Heart right ventricle (tissue), 16 donors: ENCODE results near the gene ACVRL1. TPM values are rescaled to one million over a fixed set of nuclear protein-coding genes. Genes with fewer than 3 reads are reported as not detected.

ENCODE experiments used
- ATAC-seq, 8 donors: fragments of 200-7000 bp; cut with Tn5 transposase; one replicate each; pipeline ENCODE4 v1.9.1; 2020; ENCODE audit warnings: mild to moderate bottlenecking in 8 of 8, moderate library complexity in 8 of 8, moderate number of reproducible peaks in 1 of 8
- DNase-seq, 2 donors: peaks; one replicate each; pipeline ENCODE4 v3.0.0-alpha.2; 2020
- H3K27ac ChIP-seq, 10 donors: fragments of 200-600 bp; sonication (generic) in 2 of 10; one replicate each; pipeline versions ENCODE4 v1.5.0 to v1.8.0; 2020 to 2022; ENCODE audit warnings: mild to moderate bottlenecking in 3 of 10
- H3K27me3 ChIP-seq, 7 donors: fragments of 200-600 bp; one replicate each; pipeline ENCODE4 v1.8.0; 2021 to 2022; ENCODE audit warnings: mild to moderate bottlenecking in 2 of 7
- H3K36me3 ChIP-seq, 9 donors: fragments of 200-600 bp; sonication (generic) in 1 of 9; one replicate each; pipeline versions ENCODE4 v1.5.0 to v1.8.0; 2020 to 2022; ENCODE audit warnings: mild to moderate bottlenecking in 2 of 9
- H3K4me1 ChIP-seq, 9 donors: fragments of 200-600 bp; sonication (generic) in 1 of 9; one replicate each; pipeline versions ENCODE4 v1.5.0 to v1.8.0; 2020 to 2022; ENCODE audit warnings: mild to moderate bottlenecking in 4 of 9
- H3K4me3 ChIP-seq, 10 donors: fragments of 200-600 bp; sonication (generic) in 2 of 10; one replicate each; pipeline versions ENCODE4 v1.5.0 to v1.8.0; 2020 to 2022; ENCODE audit warnings: mild to moderate bottlenecking in 7 of 10, moderate library complexity in 2 of 10
- H3K9me3 ChIP-seq, 11 donors: fragments of 200-600 bp in 10 of 11; sonication (generic) in 2 of 11; one replicate each; pipeline versions ENCODE4 v1.5.0 to v1.8.0; 2013 to 2022; ENCODE audit warnings: mild to moderate bottlenecking in 2 of 11, control low read depth in 1 of 11, moderate library complexity in 1 of 11
- CTCF ChIP-seq, 9 donors: fragments of 200-600 bp; sonication (generic) in 2 of 9; IDR thresholded peaks; one replicate each; pipeline versions ENCODE4 v1.5.0 to v1.8.0; 2021 to 2022; ENCODE audit warnings: antibody characterized with exemption in 9 of 9, mild to moderate bottlenecking in 5 of 9, moderate library complexity in 1 of 9
- WGBS, 2 donors: extraction: QIAGEN DNeasy Blood & Tissue Kit; methylation state at CpG; one replicate each; pipeline ENCODE4 v1.1.7; 2013; ENCODE audit warnings: inconsistent platforms in 1 of 2; 5-methylcytosine and 5-hydroxymethylcytosine counted together
- intact Hi-C, 10 donors: fragments of 100-400 bp; cut with DNase I; formaldehyde crosslinking; loops; one replicate each; pipeline versions ENCODE4 v1.11.1 to v1.14.2; 2022
- polyA plus RNA-seq, 2 donors: library from polyadenylated mRNA; stranded (reverse); fragments of 200-250 nt; gene quantifications; one replicate each; pipeline ENCODE4 v1.2.3, GENCODE V29; 2013
- total RNA-seq, 10 donors: library from RNA; stranded (reverse); fragmentation: NEBNext Ultra II Directional in 3 of 10; extraction: Animal tissue kit (Norgen Biotek cat#: 25700) in 3 of 10; gene quantifications; one replicate each; pipeline versions ENCODE4 v1.2.1 to v1.2.4, GENCODE V29; 2021 to 2023
- donor health status: Arrhythmogenic right ventricular cardiomyopathy.
- donor health status: ischemic (EF 13 %, LVEDD 7.1; RV severe dilation, severe dysfunction).
- donor health status: healthy with polysubstance abuse.
- donor health status: DM: no; HTN: yes; CAD: no.
- donor health status: DM: no; HTN: no; CAD: no.
- donor health status: ischemic (EF 25% LVEDD 6.9; RV normal size, moderate dysfunction).
- donor health status: ischemic (EF 25% LVEDD 5.7; RV mildly dilated, moderate dysfunction).
- donor health status: healthy.
- donor health status: DM: yes; HTN: yes; CAD: no.
- donor health status: Ischemic cardiomyopathy.
- donor health status: ischemic (EF 35%, LVEDD 5.7; RV mildly dilated, moderate dysfunction).
- donor health status: nonischemic (EF 11% LVEDD 7.7; RV severe dilation, severe dysfunction).
- donor health status: DM: yes; HTN: yes; CAD: no.
- donor health status: PGD.
- donor health status: ischemic (EF 29% LVEDD 5.4; RV normal size, mild dysfunction).
- donor health status: nonischemic (EF 23%, LVEDD 6.1; RV moderate dilation, normal function).

The ACVRL1 gene
- total and polyA plus RNA-seq, 12 donors: 16.6 to 68.0 (median 30.4) TPM

GRCh38 chr12:51873251-51873994 is 33.9 kb upstream of the ACVRL1 start:
- no peaks in the 10 kb centered on the region for H3K36me3 ChIP-seq
- H3K9me3 ChIP-seq: no peaks in the 10 kb centered on the region
- H3K27me3 ChIP-seq: peaks cover 0 to 28% (median 15%) of the 10 kb centered on the region in 7 donors
- ATAC-seq: no peak
- H3K4me3 ChIP-seq: no peak overlapping the region
- TF ChIP-seq CTCF (IDR thresholded peaks at IDR 0.05): no peak
- no peak for DNase-seq
- H3K4me1 ChIP-seq: peaks cover 6 to 33% (median 20%) of the 10 kb centered on the region in 9 donors
- 87 to 91% methylated on average over 8 of the region's 8 CpGs for WGBS, 2 donors
- H3K27ac ChIP-seq: no peak overlapping the region
- intact Hi-C loops: loop anchor here in 8 of 10 donors (5.0 to 10.0 kb wide), 8 partner anchors 41 to 451 kb away; partner anchors contain the start of gene SLC4A8 (in 2 of the 8)

GRCh38 chr12:51874000-51874399 is 33.3 kb upstream of the ACVRL1 start:
- Histone ChIP-seq H3K36me3 (no peaks in the 10 kb centered on the region), H3K4me3 (no peak overlapping the region), H3K27ac (no peak overlapping the region), H3K27me3 (peaks cover 0 to 22% (median 9%) of the 10 kb centered on the region in 7 donors), H3K9me3 (no peaks in the 10 kb centered on the region), H3K4me1 (peaks cover 3 to 27% (median 16%) of the 10 kb centered on the region in 9 donors)
- intact Hi-C loops: loop anchor here in 9 of 10 donors (2.0 to 10.0 kb wide), 9 partner anchors 42 to 453 kb away; partner anchors contain the start of gene SLC4A8 (in 2 of the 9)
- ATAC-seq: no peak
- 70 to 71% methylated on average over 8 of the region's 8 CpGs for WGBS, 2 donors
- TF ChIP-seq CTCF (IDR thresholded peaks at IDR 0.05): no peak
- no peak for DNase-seq

GRCh38 chr12:51874486-51874885 is 32.8 kb upstream of the ACVRL1 start:
- Histone ChIP-seq H3K27me3 (peaks cover 0 to 17% (median 4%) of the 10 kb centered on the region in 7 donors), H3K27ac (no peak overlapping the region), H3K4me3 (no peak overlapping the region), H3K4me1 (peaks cover 0 to 22% (median 11%) of the 10 kb centered on the region in 9 donors), H3K9me3 (no peaks in the 10 kb centered on the region), H3K36me3 (no peaks in the 10 kb centered on the region)
- WGBS, 2 donors: 92 to 94% methylated on average over 4 of the region's 4 CpGs
- intact Hi-C loops: loop anchor here in 9 of 10 donors (2.0 to 10.0 kb wide), 9 partner anchors 42 to 454 kb away; partner anchors contain the start of gene SLC4A8 (in 2 of the 9)
- no peak for TF ChIP-seq CTCF (IDR thresholded peaks at IDR 0.05)
- DNase-seq (no peak), ATAC-seq (no peak)

- H3K4me3 ChIP-seq: no peak overlapping the region
- H3K36me3 ChIP-seq: no peaks in the 10 kb centered on the region
- ATAC-seq (no peak), DNase-seq (no peak)
- intact Hi-C loops: loop anchor here in 6 of 10 donors (5.0 to 10.0 kb wide), 3 partner anchors 54 to 457 kb away; partner anchors contain the start of gene SLC4A8 (in 3 of the 6)
- H3K27ac ChIP-seq: no peak overlapping the region
- H3K9me3 ChIP-seq: peaks cover 0 to 8% (median 0%) of the 10 kb centered on the region in 11 donors
- 64 to 71% methylated on average over 3 of the region's 3 CpGs for WGBS, 2 donors
- H3K27me3 ChIP-seq: no peaks in the 10 kb centered on the region
- H3K4me1 ChIP-seq: no peaks in the 10 kb centered on the region
- TF ChIP-seq CTCF (IDR thresholded peaks at IDR 0.05): no peak
Measured at GRCh38 chr12:51879102-51879501, 28.2 kb upstream of the ACVRL1 start.
